Heart right ventricle (tissue), 16 donors: ENCODE results near the gene HGFAC. TPM values are rescaled to one million over a fixed set of nuclear protein-coding genes. Genes with fewer than 3 reads are reported as not detected.

Experiments used
- ATAC-seq, 8 donors: fragments of 200-7000 bp; cut with Tn5 transposase; one replicate each; pipeline ENCODE4 v1.9.1; 2020; ENCODE audit warnings: mild to moderate bottlenecking in 8 of 8, moderate library complexity in 8 of 8, moderate number of reproducible peaks in 1 of 8
- DNase-seq, 2 donors: peaks; one replicate each; pipeline ENCODE4 v3.0.0-alpha.2; 2020
- H3K27ac ChIP-seq, 10 donors: fragments of 200-600 bp; sonication (generic) in 2 of 10; one replicate each; pipeline versions ENCODE4 v1.5.0 to v1.8.0; 2020 to 2022; ENCODE audit warnings: mild to moderate bottlenecking in 3 of 10
- H3K27me3 ChIP-seq, 7 donors: fragments of 200-600 bp; one replicate each; pipeline ENCODE4 v1.8.0; 2021 to 2022; ENCODE audit warnings: mild to moderate bottlenecking in 2 of 7
- H3K36me3 ChIP-seq, 9 donors: fragments of 200-600 bp; sonication (generic) in 1 of 9; one replicate each; pipeline versions ENCODE4 v1.5.0 to v1.8.0; 2020 to 2022; ENCODE audit warnings: mild to moderate bottlenecking in 2 of 9
- H3K4me1 ChIP-seq, 9 donors: fragments of 200-600 bp; sonication (generic) in 1 of 9; one replicate each; pipeline versions ENCODE4 v1.5.0 to v1.8.0; 2020 to 2022; ENCODE audit warnings: mild to moderate bottlenecking in 4 of 9
- H3K4me3 ChIP-seq, 10 donors: fragments of 200-600 bp; sonication (generic) in 2 of 10; one replicate each; pipeline versions ENCODE4 v1.5.0 to v1.8.0; 2020 to 2022; ENCODE audit warnings: mild to moderate bottlenecking in 7 of 10, moderate library complexity in 2 of 10
- H3K9me3 ChIP-seq, 11 donors: fragments of 200-600 bp in 10 of 11; sonication (generic) in 2 of 11; one replicate each; pipeline versions ENCODE4 v1.5.0 to v1.8.0; 2013 to 2022; ENCODE audit warnings: mild to moderate bottlenecking in 2 of 11, control low read depth in 1 of 11, moderate library complexity in 1 of 11
- WGBS, 2 donors: extraction: QIAGEN DNeasy Blood & Tissue Kit; methylation state at CpG; one replicate each; pipeline ENCODE4 v1.1.7; 2013; ENCODE audit warnings: inconsistent platforms in 1 of 2; 5-methylcytosine and 5-hydroxymethylcytosine counted together
- intact Hi-C, 10 donors: fragments of 100-400 bp; cut with DNase I; formaldehyde crosslinking; loops; one replicate each; pipeline versions ENCODE4 v1.11.1 to v1.14.2; 2022
- polyA plus RNA-seq, 2 donors: library from polyadenylated mRNA; stranded (reverse); fragments of 200-250 nt; gene quantifications; one replicate each; pipeline ENCODE4 v1.2.3, GENCODE V29; 2013
- total RNA-seq, 10 donors: library from RNA; stranded (reverse); fragmentation: NEBNext Ultra II Directional in 3 of 10; extraction: Animal tissue kit (Norgen Biotek cat#: 25700) in 3 of 10; gene quantifications; one replicate each; pipeline versions ENCODE4 v1.2.1 to v1.2.4, GENCODE V29; 2021 to 2023
- TF ChIP-seq, protein P1 (sequence below), 9 donors: fragments of 200-600 bp; sonication (generic) in 2 of 9; IDR thresholded peaks; one replicate each; pipeline versions ENCODE4 v1.5.0 to v1.8.0; 2021 to 2022; ENCODE audit warnings: antibody characterized with exemption in 9 of 9, mild to moderate bottlenecking in 5 of 9, moderate library complexity in 1 of 9
- donor health status: Arrhythmogenic right ventricular cardiomyopathy.
- donor health status: ischemic (EF 13 %, LVEDD 7.1; RV severe dilation, severe dysfunction).
- donor health status: healthy with polysubstance abuse.
- donor health status: DM: no; HTN: yes; CAD: no.
- donor health status: DM: no; HTN: no; CAD: no.
- donor health status: ischemic (EF 25% LVEDD 6.9; RV normal size, moderate dysfunction).
- donor health status: ischemic (EF 25% LVEDD 5.7; RV mildly dilated, moderate dysfunction).
- donor health status: healthy.
- donor health status: DM: yes; HTN: yes; CAD: no.
- donor health status: Ischemic cardiomyopathy.
- donor health status: ischemic (EF 35%, LVEDD 5.7; RV mildly dilated, moderate dysfunction).
- donor health status: nonischemic (EF 11% LVEDD 7.7; RV severe dilation, severe dysfunction).
- donor health status: DM: yes; HTN: yes; CAD: no.
- donor health status: PGD.
- donor health status: ischemic (EF 29% LVEDD 5.4; RV normal size, mild dysfunction).
- donor health status: nonischemic (EF 23%, LVEDD 6.1; RV moderate dilation, normal function).

Gene HGFAC
- total and polyA plus RNA-seq, 12 donors: 0.15 to 1.1 (median 0.45) TPM; not detected in 4

- peaks cover 0 to 17% (median 7%) of the 10 kb centered on the region in 9 donors for H3K4me1 ChIP-seq
- ATAC-seq: peak in 1 of 8 donors; percentile 18
- peaks cover 0 to 9% (median 0%) of the 10 kb centered on the region in 11 donors for H3K9me3 ChIP-seq
- no peaks in the 10 kb centered on the region for H3K27me3 ChIP-seq
- WGBS, 2 donors: 76 to 78% methylated on average over 8 of the region's 8 CpGs
- H3K27ac ChIP-seq: no peak overlapping the region
- H3K4me3 ChIP-seq: no peak overlapping the region
- no peaks in the 10 kb centered on the region for H3K36me3 ChIP-seq
- DNase-seq: no peak
- intact Hi-C loops: no loop called here
- TF ChIP-seq, protein P1, sequence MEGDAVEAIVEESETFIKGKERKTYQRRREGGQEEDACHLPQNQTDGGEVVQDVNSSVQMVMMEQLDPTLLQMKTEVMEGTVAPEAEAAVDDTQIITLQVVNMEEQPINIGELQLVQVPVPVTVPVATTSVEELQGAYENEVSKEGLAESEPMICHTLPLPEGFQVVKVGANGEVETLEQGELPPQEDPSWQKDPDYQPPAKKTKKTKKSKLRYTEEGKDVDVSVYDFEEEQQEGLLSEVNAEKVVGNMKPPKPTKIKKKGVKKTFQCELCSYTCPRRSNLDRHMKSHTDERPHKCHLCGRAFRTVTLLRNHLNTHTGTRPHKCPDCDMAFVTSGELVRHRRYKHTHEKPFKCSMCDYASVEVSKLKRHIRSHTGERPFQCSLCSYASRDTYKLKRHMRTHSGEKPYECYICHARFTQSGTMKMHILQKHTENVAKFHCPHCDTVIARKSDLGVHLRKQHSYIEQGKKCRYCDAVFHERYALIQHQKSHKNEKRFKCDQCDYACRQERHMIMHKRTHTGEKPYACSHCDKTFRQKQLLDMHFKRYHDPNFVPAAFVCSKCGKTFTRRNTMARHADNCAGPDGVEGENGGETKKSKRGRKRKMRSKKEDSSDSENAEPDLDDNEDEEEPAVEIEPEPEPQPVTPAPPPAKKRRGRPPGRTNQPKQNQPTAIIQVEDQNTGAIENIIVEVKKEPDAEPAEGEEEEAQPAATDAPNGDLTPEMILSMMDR (IDR thresholded peaks at IDR 0.05): no peak
Observed at GRCh38 chr4:3405176-3405575, 36.6 kb upstream of the HGFAC start.

DNA sequence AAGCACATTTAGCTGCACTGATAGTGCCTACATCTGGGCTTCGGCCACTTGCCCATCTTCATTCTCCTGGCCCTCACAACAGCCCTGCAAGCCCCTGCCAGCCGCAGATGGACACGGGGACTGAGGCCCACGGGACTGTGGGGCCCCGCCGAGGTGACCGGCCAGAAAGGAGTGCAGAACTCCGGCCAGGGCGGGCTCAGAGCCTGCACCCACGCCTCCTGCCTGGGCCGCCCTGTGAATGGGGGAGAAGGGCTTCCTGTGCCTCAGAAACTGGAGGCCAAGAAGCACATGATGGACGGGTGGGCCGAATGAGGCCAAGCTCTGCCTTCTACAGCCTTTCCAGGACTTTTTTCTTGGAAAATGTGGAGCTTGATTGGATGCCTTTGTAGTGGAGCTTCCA, 35.7 kb upstream of the HGFAC start:
- no peak for ATAC-seq
- Histone ChIP-seq H3K4me3 (no peak overlapping the region), H3K4me1 (peaks cover 0 to 17% (median 7%) of the 10 kb centered on the region in 9 donors), H3K36me3 (no peaks in the 10 kb centered on the region), H3K27ac (no peak overlapping the region), H3K27me3 (no peaks in the 10 kb centered on the region), H3K9me3 (peaks cover 0 to 9% (median 0%) of the 10 kb centered on the region in 11 donors)
- TF ChIP-seq, protein P1 (IDR thresholded peaks at IDR 0.05): no peak
- no peak for DNase-seq
- intact Hi-C loops: no loop called here
- WGBS, 2 donors: 91 to 93% methylated on average over 13 of the region's 13 CpGs

DNA sequence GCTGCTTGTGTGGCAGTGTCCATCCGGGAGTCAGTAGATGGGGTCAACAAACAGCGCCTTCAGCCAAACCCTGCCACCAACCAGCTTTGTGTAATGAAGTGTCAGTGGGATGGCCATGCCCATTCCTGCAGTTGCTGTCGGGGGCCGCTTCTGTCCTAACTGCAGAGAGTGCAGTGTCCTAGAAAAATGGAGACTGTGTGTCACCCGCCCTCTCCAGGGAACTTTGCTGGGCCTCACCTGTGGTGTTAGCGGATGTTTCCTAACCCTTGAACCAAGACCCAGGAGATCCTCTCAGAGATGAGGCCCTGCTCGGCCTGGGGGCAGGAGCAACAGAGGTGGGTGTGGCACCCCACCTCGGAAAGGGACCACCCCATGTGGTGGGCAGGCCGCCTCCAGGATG, 35.3 kb upstream of the HGFAC start:
- Histone ChIP-seq H3K9me3 (peaks cover 0 to 9% (median 0%) of the 10 kb centered on the region in 11 donors), H3K4me3 (no peak overlapping the region), H3K4me1 (peaks cover 0 to 17% (median 7%) of the 10 kb centered on the region in 9 donors), H3K36me3 (no peaks in the 10 kb centered on the region), H3K27me3 (no peaks in the 10 kb centered on the region), H3K27ac (no peak overlapping the region)
- TF ChIP-seq, protein P1 (IDR thresholded peaks at IDR 0.05): no peak
- 96 to 97% methylated on average over 9 of the region's 9 CpGs for WGBS, 2 donors
- no peak for DNase-seq
- no peak for ATAC-seq
- intact Hi-C loops: no loop called here

DNA sequence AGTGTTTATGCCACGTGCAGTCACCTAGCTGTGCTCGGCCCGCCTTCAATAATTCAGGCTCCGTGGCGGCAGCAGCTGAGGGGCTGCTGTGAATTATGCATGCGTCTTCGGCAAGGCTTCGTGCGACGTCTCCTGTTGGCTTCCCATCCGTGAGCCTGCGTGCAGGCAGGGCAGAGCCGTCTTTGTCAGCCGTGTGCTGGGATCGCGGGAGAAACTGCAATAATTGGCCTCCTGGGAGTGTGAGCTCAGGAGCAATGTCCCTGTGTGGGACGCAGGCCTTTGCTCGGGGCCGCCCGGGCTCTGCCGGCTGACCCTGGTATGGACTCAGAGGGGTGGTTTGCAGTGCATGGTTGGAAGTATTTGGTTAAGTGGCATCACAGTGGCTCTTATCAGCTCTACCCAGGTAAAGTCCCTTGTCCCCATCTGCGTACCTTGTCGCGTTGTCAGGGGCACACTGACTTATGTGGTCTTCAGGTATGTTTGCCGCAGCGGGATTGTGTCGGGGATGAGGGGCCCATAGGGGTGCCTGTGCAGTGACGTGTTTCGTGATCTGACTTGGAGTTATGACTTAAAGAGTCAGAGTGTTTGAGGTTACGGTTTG, 34.5 kb upstream of the HGFAC start:
- no peak for ATAC-seq
- DNase-seq: no peak
- WGBS, 2 donors: 91 to 92% methylated on average over 30 of the region's 30 CpGs
- Histone ChIP-seq H3K9me3 (peaks cover 0 to 9% (median 0%) of the 10 kb centered on the region in 11 donors), H3K27ac (no peak overlapping the region), H3K4me3 (no peak overlapping the region), H3K36me3 (no peaks in the 10 kb centered on the region), H3K27me3 (no peaks in the 10 kb centered on the region), H3K4me1 (peaks cover 0 to 13% (median 7%) of the 10 kb centered on the region in 9 donors)
- TF ChIP-seq, protein P1 (IDR thresholded peaks at IDR 0.05): no peak
- intact Hi-C loops: no loop called here
